ENCODE measurements around the gene ASB8.

The ASB8 gene

GRCh38 chr12:48106681-48107613, 50.4 kb downstream of the ASB8 start:
- no peak for DNase-seq (ENCODE audit: low read depth in 2 of 3, low spot score in 2 of 3)

GRCh38 chr12:48105867-48106680, 51.2 kb downstream of the ASB8 start, which contains the start of gene SENP1:
Gene SENP1, minus strand, starts transcription at chr12:48106079. Its CDS starts 4,607 bp downstream, at chr12:48101472.
- peak; percentile 77 to 87 (median 78) for DNase-seq (ENCODE audit: low read depth in 2 of 3, low spot score in 2 of 3)

GRCh38 chr12:48105321-48105866, 51.9 kb downstream of the ASB8 start:
- DNase-seq (ENCODE audit: low read depth in 2 of 3, low spot score in 2 of 3) = peak in 2 of 3 experiments; percentile 14 to 20

- no peak for DNase-seq (ENCODE audit: low read depth in 2 of 3, low spot score in 2 of 3)
Measured at GRCh38 chr12:48104531-48104930, 52.8 kb downstream of the ASB8 start.
